CD8-positive, alpha-beta memory T cell (primary cell): ENCODE measurements around the gene VIPAS39. TPM values are rescaled to one million over a fixed set of nuclear protein-coding genes. Genes with fewer than 3 reads are reported as not detected.

Source experiments
- CTCF ChIA-PET: fragments of 350-600 bp; sonication (Branson Sonifier 250); formaldehyde crosslinking; loops from one replicate; lab custom pipeline; 2021; ENCODE audit warnings: antibody characterized with exemption; lab: Charles Lee
- POLR2A ChIA-PET: fragments of 350-600 bp; sonication (Branson Sonifier 250); formaldehyde crosslinking; loops from one replicate; lab custom pipeline; 2021; ENCODE audit warnings: antibody characterized with exemption; lab: Charles Lee
- DNase-seq, 5 donors: peaks; one replicate each; pipeline versions ENCODE4 v3.0.0 to v3.0.0-alpha.2; 2020 to 2022; ENCODE audit warnings: mixed read lengths in 1 of 5
- H3K27ac ChIP-seq: one replicate; pipeline ENCODE4 v1.7.0; 2013; ENCODE audit warnings: low read depth, mild to moderate bottlenecking, low read length, moderate library complexity
- H3K27me3 ChIP-seq: 2 replicates; pipeline ENCODE4 v1.7.0; 2013; ENCODE audit warnings: low read length, mild to moderate bottlenecking; ENCODE audit not compliant: insufficient read depth, poor library complexity, severe bottlenecking
- H3K36me3 ChIP-seq: 2 replicates; pipeline ENCODE4 v1.7.0; 2013; ENCODE audit warnings: mild to moderate bottlenecking, low read length, moderate library complexity; ENCODE audit not compliant: insufficient read depth
- H3K4me1 ChIP-seq: 2 replicates; pipeline ENCODE4 v1.7.0; 2013; ENCODE audit warnings: mild to moderate bottlenecking, low read length, moderate library complexity; ENCODE audit not compliant: insufficient read depth
- H3K4me3 ChIP-seq: 2 replicates; pipeline ENCODE4 v1.7.0; 2013; ENCODE audit warnings: mild to moderate bottlenecking, low read length
- H3K9me3 ChIP-seq: 2 replicates; pipeline ENCODE4 v1.7.0; 2013; ENCODE audit warnings: mild to moderate bottlenecking, low read length
- H3K27ac Mint-ChIP-seq, 8 donors: one replicate each; pipeline ENCODE4 v1.8.0; 2020 to 2021; ENCODE audit warnings: mixed read lengths in 8 of 8, mild to moderate bottlenecking in 6 of 8, inconsistent platforms in 3 of 8, moderate library complexity in 3 of 8
- H3K27me3 Mint-ChIP-seq, 2 donors: one replicate each; pipeline ENCODE4 v1.8.0; 2020 to 2021; ENCODE audit warnings: mixed read lengths in 2 of 2, mild to moderate bottlenecking in 1 of 2, moderate library complexity in 1 of 2
- H3K36me3 Mint-ChIP-seq, 3 donors: one replicate each; pipeline ENCODE4 v1.8.0; 2020 to 2021; ENCODE audit warnings: mixed read lengths in 3 of 3, inconsistent platforms in 1 of 3, mild to moderate bottlenecking in 1 of 3
- H3K4me1 Mint-ChIP-seq, 3 donors: one replicate each; pipeline ENCODE4 v1.8.0; 2020 to 2021; ENCODE audit warnings: mixed read lengths in 3 of 3, inconsistent platforms in 1 of 3, mild to moderate bottlenecking in 1 of 3
- H3K4me3 Mint-ChIP-seq, 7 donors: one replicate each; pipeline ENCODE4 v1.8.0; 2020 to 2021; ENCODE audit warnings: mixed read lengths in 7 of 7, mild to moderate bottlenecking in 6 of 7, moderate library complexity in 4 of 7, inconsistent platforms in 2 of 7
- H3K9me3 Mint-ChIP-seq, 5 donors: one replicate each; pipeline ENCODE4 v1.8.0; 2020 to 2022; ENCODE audit warnings: mixed read lengths in 5 of 5, mild to moderate bottlenecking in 3 of 5, moderate library complexity in 2 of 5, inconsistent platforms in 1 of 5
- polyA plus RNA-seq: library from polyadenylated mRNA; unstranded; fragments of 300-500 nt; fragmentation: Illumina TruSeq; gene quantifications from one replicate; pipeline ENCODE4 v1.2.3, GENCODE V29; 2021
- total RNA-seq, 2 experiments: library from RNA; stranded (reverse); gene quantifications; one replicate each; pipeline ENCODE4 v1.2.3, GENCODE V29; 2021

The VIPAS39 gene
- total and polyA plus RNA-seq, 3 experiments from 2014 or later = 9.8 to 19.6 (median 18.7) TPM

DNA sequence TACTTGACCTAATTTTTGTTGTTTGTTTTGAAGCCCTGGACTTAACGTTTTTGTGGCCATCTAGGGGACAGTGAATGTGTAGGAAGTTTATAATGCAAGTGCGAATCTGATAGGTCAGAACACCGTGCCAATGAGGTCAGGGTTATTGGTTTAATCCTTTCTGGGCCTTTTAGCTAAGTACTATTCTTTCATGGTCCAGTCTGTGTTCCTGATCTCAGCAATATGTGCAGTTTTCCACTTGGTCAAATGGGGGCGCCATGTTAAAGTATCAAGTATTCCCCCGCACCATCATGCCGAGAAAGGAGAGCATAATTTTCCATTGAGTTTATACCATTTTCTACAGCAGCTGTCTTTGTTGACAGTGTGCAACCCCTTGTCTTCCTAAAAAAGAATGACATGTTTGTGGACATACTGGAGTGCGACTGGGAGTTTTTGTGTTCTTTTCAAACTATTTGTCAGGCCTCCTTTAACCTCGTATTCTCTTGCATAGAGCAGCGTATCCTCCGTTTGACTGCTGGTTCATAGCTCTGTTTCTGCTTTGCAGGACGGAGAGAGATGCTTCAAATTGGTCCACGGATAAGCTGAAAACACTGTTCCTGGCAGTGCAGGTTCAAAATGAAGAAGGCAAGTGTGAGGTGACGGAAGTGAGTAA, 1.8 kb upstream of the VIPAS39 start:
- Histone ChIP-seq H3K4me3 (peak overlapping the region; percentile 100), H3K4me1 (peaks cover 26% of the 10 kb centered on the region), H3K9me3 (no peaks in the 10 kb centered on the region), H3K27ac (peak overlapping the region; percentile 90), H3K27me3 (no peaks in the 10 kb centered on the region), H3K36me3 (peaks cover 40% of the 10 kb centered on the region)
- Mint-ChIP-seq H3K27ac (peak overlapping the region; percentile 43 to 100 (median 95)), H3K27me3 (no peaks in the 10 kb centered on the region), H3K4me3 (peak overlapping the region; percentile 98 to 100 (median 100)), H3K9me3 (no peaks in the 10 kb centered on the region), H3K36me3 (peaks cover 0 to 61% (median 20%) of the 10 kb centered on the region in 3 donors), H3K4me1 (peaks cover 31 to 59% (median 40%) of the 10 kb centered on the region in 3 donors)
- DNase-seq = peak; percentile 38 to 64 (median 42)
- ChIA-PET POLR2A (interaction anchor here (0.5 to 2.4 kb wide), 4 partner anchors 106 to 301 kb away, joined by 3 to 12 read pairs (median 4); partner anchors contain the start of genes GSTZ1, POMT2 and SNW1), CTCF (interaction anchor here (0.6 to 2.3 kb wide), 7 partner anchors 13 to 299 kb away, joined by 3 to 9 read pairs (median 4); partner anchors contain the start of genes GSTZ1 and POMT2)

DNA sequence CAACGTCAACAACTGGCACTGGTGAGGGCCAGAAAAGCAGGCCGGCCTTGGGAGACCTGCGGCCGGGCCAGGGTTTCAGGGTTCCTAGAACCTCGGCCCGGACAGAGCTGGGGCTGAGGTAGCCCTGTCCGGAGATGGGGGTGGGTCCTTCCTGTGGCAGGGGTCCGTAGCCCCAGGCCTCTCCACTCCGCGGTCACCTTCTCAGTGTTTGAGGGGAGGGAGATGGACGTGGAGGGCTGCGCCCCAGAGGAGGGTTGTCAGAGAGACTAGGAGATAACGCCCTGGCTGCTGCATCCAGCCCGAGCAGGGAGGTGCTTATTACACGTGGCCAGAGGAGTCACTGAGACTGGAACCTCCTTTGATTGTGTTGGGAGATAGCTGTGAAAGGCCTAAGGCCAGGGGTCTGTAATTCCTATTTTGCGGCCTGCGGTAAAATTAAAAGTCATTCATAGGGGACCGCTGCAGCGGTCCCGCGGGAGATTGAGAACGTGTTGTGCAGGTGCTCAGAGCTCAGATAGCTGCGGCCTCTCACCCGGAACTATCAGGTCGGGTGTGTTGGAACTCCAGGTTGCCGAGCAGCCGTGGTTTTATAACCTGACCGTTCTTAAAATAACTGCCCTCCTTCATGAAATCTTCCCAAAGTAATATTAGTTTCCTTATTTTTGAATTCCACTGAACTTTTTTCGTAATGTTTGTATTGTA, 999 bp upstream of the VIPAS39 start:
- Mint-ChIP-seq H3K27ac (peak overlapping the region; percentile 91 to 100 (median 100)), H3K9me3 (no peaks in the 10 kb centered on the region), H3K36me3 (peaks cover 0 to 54% (median 20%) of the 10 kb centered on the region in 3 donors), H3K4me1 (peaks cover 31 to 59% (median 40%) of the 10 kb centered on the region in 3 donors), H3K4me3 (peak overlapping the region; percentile 98 to 100 (median 100)), H3K27me3 (no peaks in the 10 kb centered on the region)
- POLR2A ChIA-PET = interaction anchor here (0.6 to 2.4 kb wide), 4 partner anchors 137 to 342 kb away, joined by 3 to 12 read pairs (median 3); partner anchors contain the start of genes ADCK1, GSTZ1, POMT2 and SNW1
- Histone ChIP-seq H3K4me1 (peaks cover 26% of the 10 kb centered on the region), H3K4me3 (peak overlapping the region; percentile 100), H3K27ac (peak overlapping the region; percentile 90), H3K9me3 (no peaks in the 10 kb centered on the region), H3K36me3 (peaks cover 32% of the 10 kb centered on the region), H3K27me3 (no peaks in the 10 kb centered on the region)
- CTCF ChIA-PET = interaction anchor here (0.6 to 2.3 kb wide), 8 partner anchors 12 to 332 kb away, joined by 3 to 9 read pairs (median 4); partner anchors contain the start of genes GSTZ1 and POMT2
- peak; percentile 4 to 54 (median 11) for DNase-seq

DNA sequence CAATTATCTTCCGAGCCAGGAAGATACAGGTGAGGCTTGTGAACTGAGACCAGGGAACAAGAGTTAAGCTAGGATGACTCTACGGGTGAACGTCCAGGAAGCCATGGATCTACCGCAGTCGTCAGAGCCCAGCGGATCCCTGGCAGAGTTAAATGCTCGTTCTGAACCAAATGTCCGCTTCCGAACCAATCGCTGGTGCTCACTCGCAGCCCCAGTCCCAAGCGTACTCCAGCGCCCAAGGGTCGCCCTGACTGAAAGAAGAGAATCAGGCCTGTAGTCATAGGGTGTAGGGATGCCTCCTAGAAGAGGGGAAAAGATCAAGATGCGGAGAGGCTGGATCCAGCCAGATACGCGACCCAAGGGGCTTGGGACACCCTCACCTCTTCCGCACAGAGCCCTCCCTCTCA, 283 bp downstream of the VIPAS39 start:
- H3K27ac ChIP-seq = peak overlapping the region; percentile 90
- no peaks in the 10 kb centered on the region for H3K27me3 ChIP-seq
- Mint-ChIP-seq H3K4me1 (peaks cover 31 to 67% (median 43%) of the 10 kb centered on the region in 3 donors), H3K4me3 (peak overlapping the region; percentile 98 to 100 (median 100)), H3K27me3 (no peaks in the 10 kb centered on the region), H3K9me3 (no peaks in the 10 kb centered on the region), H3K36me3 (peaks cover 0 to 53% (median 20%) of the 10 kb centered on the region in 3 donors), H3K27ac (peak overlapping the region; percentile 91 to 100 (median 100))
- peaks cover 27% of the 10 kb centered on the region for H3K36me3 ChIP-seq
- no peaks in the 10 kb centered on the region for H3K9me3 ChIP-seq
- POLR2A ChIA-PET = interaction anchor here (0.6 to 1.0 kb wide), 3 partner anchors 11 to 343 kb away, joined by 3 to 5 read pairs (median 3); partner anchors contain the start of genes ADCK1 and GSTZ1
- DNase-seq = peak in 1 of 5 donors; percentile 4
- CTCF ChIA-PET = no interaction called here
- peak overlapping the region; percentile 100 for H3K4me3 ChIP-seq
- peaks cover 26% of the 10 kb centered on the region for H3K4me1 ChIP-seq

DNA sequence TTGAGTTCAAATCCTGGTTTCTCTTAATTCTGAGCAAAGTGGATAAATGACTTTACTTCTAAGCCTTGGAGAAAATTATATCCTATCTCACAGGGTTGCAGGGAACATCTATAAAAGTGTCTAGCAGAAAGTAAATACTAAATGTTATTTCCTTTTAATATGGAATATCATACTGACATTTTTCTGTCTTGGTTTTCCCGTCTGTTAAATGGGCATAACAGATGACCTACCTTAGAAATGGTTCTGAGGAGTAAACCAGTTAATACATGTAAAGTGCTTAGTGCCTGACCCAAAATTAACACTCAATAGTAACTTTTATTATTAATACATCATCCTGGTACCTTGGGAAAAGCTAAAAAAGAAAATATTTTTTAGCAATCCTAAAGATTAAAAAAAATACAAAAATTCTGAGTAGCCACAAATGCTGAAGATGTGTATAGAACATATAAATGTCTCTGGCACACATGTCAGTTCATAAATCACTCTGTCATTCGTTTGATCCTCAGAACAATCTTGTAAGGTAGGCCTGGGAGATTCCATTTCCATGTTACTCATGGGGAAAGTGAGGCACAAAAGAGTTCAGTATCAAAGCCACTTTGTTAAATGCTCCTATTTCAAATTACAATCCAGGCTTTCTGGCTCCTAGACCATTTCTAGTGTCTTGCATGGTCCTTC, 1.3 kb downstream of the VIPAS39 start:
- POLR2A ChIA-PET = no interaction called here
- Histone ChIP-seq H3K27me3 (no peaks in the 10 kb centered on the region), H3K4me3 (no peak overlapping the region), H3K4me1 (peaks cover 26% of the 10 kb centered on the region), H3K9me3 (no peaks in the 10 kb centered on the region), H3K36me3 (peaks cover 26% of the 10 kb centered on the region), H3K27ac (no peak overlapping the region)
- DNase-seq = no peak
- H3K36me3 Mint-ChIP-seq = peaks cover 0 to 53% (median 20%) of the 10 kb centered on the region in 3 donors
- H3K9me3 Mint-ChIP-seq = no peaks in the 10 kb centered on the region
- CTCF ChIA-PET = no interaction called here
- peak overlapping the region in 6 of 8 donors; percentile 91 to 100 (median 100) for H3K27ac Mint-ChIP-seq
- peaks cover 31 to 63% (median 43%) of the 10 kb centered on the region in 3 donors for H3K4me1 Mint-ChIP-seq
- H3K4me3 Mint-ChIP-seq = peak overlapping the region; percentile 98 to 100 (median 100)
- no peaks in the 10 kb centered on the region for H3K27me3 Mint-ChIP-seq

DNA sequence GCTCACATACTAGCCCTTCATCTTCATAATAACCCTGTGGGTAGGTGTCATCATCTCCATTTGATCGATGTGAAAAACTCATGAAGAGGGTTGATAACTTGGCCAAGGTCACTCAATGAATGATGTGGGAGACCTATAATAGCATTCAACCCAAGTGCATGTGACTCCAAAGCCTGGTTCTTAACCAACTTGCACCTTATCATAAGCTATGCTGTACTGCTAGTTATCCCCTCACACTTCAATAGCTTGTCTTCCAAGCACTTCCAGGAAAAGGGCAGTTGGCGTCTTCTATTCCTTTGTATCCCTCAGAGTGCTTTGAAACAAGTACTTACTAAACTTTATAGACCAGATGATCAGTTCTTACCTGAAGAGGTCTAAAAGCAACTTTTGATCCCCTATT, 15.2 kb downstream of the VIPAS39 start:
- no peaks in the 10 kb centered on the region for H3K9me3 Mint-ChIP-seq

DNA sequence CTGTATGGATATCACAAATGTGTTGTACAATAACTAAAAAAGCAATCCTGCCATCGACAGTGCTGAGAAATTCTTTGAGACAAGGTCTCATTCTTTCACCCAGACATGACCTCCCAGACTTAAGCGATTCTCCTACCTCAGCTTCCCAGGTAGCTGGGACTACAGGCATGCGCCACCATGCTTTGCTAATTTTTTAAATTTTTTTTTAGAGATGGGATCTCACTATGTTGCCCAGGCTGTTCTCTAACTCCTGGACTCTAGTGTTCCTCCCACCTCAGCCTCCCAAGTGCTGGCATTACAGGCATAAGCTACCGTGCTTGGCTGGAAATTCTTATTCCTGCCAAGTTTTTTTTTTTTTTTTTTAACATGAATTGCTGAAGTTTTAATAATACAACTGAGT, 17.5 kb downstream of the VIPAS39 start:
- Histone ChIP-seq H3K4me1 (no peaks in the 10 kb centered on the region), H3K9me3 (no peaks in the 10 kb centered on the region), H3K27ac (no peak overlapping the region), H3K36me3 (peaks cover 33% of the 10 kb centered on the region), H3K27me3 (no peaks in the 10 kb centered on the region), H3K4me3 (no peak overlapping the region)
- POLR2A ChIA-PET = no interaction called here
- peak overlapping the region in 1 of 8 donors; percentile 17 for H3K27ac Mint-ChIP-seq
- DNase-seq = no peak
- CTCF ChIA-PET = interaction anchor here (0.6 kb wide), 1 partner anchor 1433 kb away, joined by 3 read pairs; no protein-coding TSS in a partner anchor
- H3K27me3 Mint-ChIP-seq = no peaks in the 10 kb centered on the region
- peaks cover 11 to 86% (median 31%) of the 10 kb centered on the region in 3 donors for H3K36me3 Mint-ChIP-seq
- H3K4me3 Mint-ChIP-seq = no peak overlapping the region
- H3K4me1 Mint-ChIP-seq = no peaks in the 10 kb centered on the region
- no peaks in the 10 kb centered on the region for H3K9me3 Mint-ChIP-seq

More for the DNA sequence above, 15.2 kb downstream of the VIPAS39 start:
- POLR2A ChIA-PET = no interaction called here
- H3K27ac Mint-ChIP-seq = no peak overlapping the region
- H3K4me1 Mint-ChIP-seq = no peaks in the 10 kb centered on the region
- no peaks in the 10 kb centered on the region for H3K27me3 Mint-ChIP-seq
- Histone ChIP-seq H3K9me3 (no peaks in the 10 kb centered on the region), H3K27me3 (no peaks in the 10 kb centered on the region), H3K36me3 (peaks cover 25% of the 10 kb centered on the region), H3K4me1 (no peaks in the 10 kb centered on the region), H3K27ac (no peak overlapping the region), H3K4me3 (no peak overlapping the region)
- H3K36me3 Mint-ChIP-seq = peaks cover 4 to 79% (median 19%) of the 10 kb centered on the region in 3 donors
- DNase-seq = no peak
- no peak overlapping the region for H3K4me3 Mint-ChIP-seq
- CTCF ChIA-PET = no interaction called here

DNA sequence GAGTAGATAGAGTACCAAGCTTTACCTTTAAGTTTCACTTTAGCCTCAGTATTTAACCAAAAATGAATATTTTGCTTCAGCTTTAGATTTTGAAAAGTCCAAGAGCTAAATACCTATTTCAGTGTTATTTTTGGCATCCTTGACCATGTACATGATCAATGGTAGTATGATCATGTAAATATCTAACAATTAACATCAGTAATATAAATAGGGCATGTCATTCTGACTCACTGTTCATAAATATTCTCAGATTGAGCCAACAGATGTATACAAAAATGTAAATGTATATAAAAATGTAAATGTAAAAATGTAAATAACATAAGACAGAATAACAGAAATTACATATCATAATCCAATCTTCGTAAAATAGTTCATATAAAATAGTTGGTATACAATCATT, 18.8 kb downstream of the VIPAS39 start:
- H3K36me3 ChIP-seq = peaks cover 42% of the 10 kb centered on the region
- no peaks in the 10 kb centered on the region for H3K9me3 Mint-ChIP-seq

More for the DNA sequence above, 18.8 kb downstream of the VIPAS39 start:
- Mint-ChIP-seq H3K36me3 (peaks cover 11 to 88% (median 33%) of the 10 kb centered on the region in 3 donors), H3K4me1 (no peaks in the 10 kb centered on the region), H3K27ac (no peak overlapping the region), H3K27me3 (no peaks in the 10 kb centered on the region), H3K4me3 (no peak overlapping the region)
- H3K27ac ChIP-seq = no peak overlapping the region
- H3K27me3 ChIP-seq = no peaks in the 10 kb centered on the region
- H3K4me3 ChIP-seq = no peak overlapping the region
- no peaks in the 10 kb centered on the region for H3K9me3 ChIP-seq
- POLR2A ChIA-PET = no interaction called here
- DNase-seq = no peak
- H3K4me1 ChIP-seq = no peaks in the 10 kb centered on the region
- CTCF ChIA-PET = no interaction called here
